ENCODE results near the gene QPRT.
"Not testable (repeated sequence)": the region's sequence is repeated elsewhere in the genome, so short reads cannot be mapped to it uniquely, and the experiment has no call there.

Gene QPRT

GRCh38 chr16:29651774-29652349 lies 27.1 kb upstream of the QPRT start:
- no peak overlapping the region for H3K4me3 ChIP-seq (ENCODE audit: low read length)
- no peak for TF ChIP-seq ZNF274 (IDR thresholded peaks at IDR 0.05; ENCODE audit: low read depth, low read length)

GRCh38 chr16:29653471-29653870 lies 25.5 kb upstream of the QPRT start:
- no peak overlapping the region for H3K4me3 ChIP-seq (ENCODE audit: low read length)
- no peak for TF ChIP-seq ZNF274 (IDR thresholded peaks at IDR 0.05; ENCODE audit: low read depth, low read length)

- H3K4me3 ChIP-seq (ENCODE audit: low read length) = not testable (repeated sequence)
Observed at GRCh38 chr16:29653890-29654289, 25.1 kb upstream of the QPRT start.

- H3K4me3 ChIP-seq (ENCODE audit: low read length) = no peak overlapping the region
- no peak for TF ChIP-seq ZNF274 (IDR thresholded peaks at IDR 0.05; ENCODE audit: low read depth, low read length)
Observed at GRCh38 chr16:29656688-29657523, 22.1 kb upstream of the QPRT start.

- no peak for TF ChIP-seq ZNF274 (IDR thresholded peaks at IDR 0.05; ENCODE audit: low read depth, low read length)
- H3K4me3 ChIP-seq (ENCODE audit: low read length) = no peak overlapping the region
Observed at GRCh38 chr16:29658705-29659104, 20.3 kb upstream of the QPRT start.

GRCh38 chr16:29662000-29662728 lies 16.8 kb upstream of the QPRT start:
- TF ChIP-seq ZNF274 (IDR thresholded peaks at IDR 0.05; ENCODE audit: low read depth, low read length) = no peak
- peak overlapping the region; percentile 86; the same call in 1 of the 2 replicates for H3K4me3 ChIP-seq (ENCODE audit: low read length)

GRCh38 chr16:29662729-29663015 lies 16.3 kb upstream of the QPRT start:
- H3K4me3 ChIP-seq (ENCODE audit: low read length) = peak overlapping the region; percentile 86; the same call in 1 of the 2 replicates
- no peak for TF ChIP-seq ZNF274 (IDR thresholded peaks at IDR 0.05; ENCODE audit: low read depth, low read length)

- H3K4me3 ChIP-seq (ENCODE audit: low read length) = peak within 1 kb of the TSS; percentile 86
- TF ChIP-seq ZNF274 (IDR thresholded peaks at IDR 0.05; ENCODE audit: low read depth, low read length) = no peak
Observed at GRCh38 chr16:29663016-29663806, 15.8 kb upstream of the QPRT start, which contains the start of gene SPN. Gene SPN (plus strand): TSS chr16:29663247. CDS start chr16:29663729, 482 bp downstream.

- peak overlapping the region; percentile 86 for H3K4me3 ChIP-seq (ENCODE audit: low read length)
- TF ChIP-seq ZNF274 (IDR thresholded peaks at IDR 0.05; ENCODE audit: low read depth, low read length) = no peak
Observed at GRCh38 chr16:29663807-29664090, 15.2 kb upstream of the QPRT start.

- H3K4me3 ChIP-seq (ENCODE audit: low read length) = peak overlapping the region; percentile 86
- no peak for TF ChIP-seq ZNF274 (IDR thresholded peaks at IDR 0.05; ENCODE audit: low read depth, low read length)
Observed at GRCh38 chr16:29664091-29664921, 14.7 kb upstream of the QPRT start.

- no peak for TF ChIP-seq ZNF274 (IDR thresholded peaks at IDR 0.05; ENCODE audit: low read depth, low read length)
- H3K4me3 ChIP-seq (ENCODE audit: low read length) = peak overlapping the region; percentile 86
Observed at GRCh38 chr16:29665294-29666077, 13.5 kb upstream of the QPRT start.

- H3K4me3 ChIP-seq (ENCODE audit: low read length) = peak overlapping the region; percentile 86; the same call in 1 of the 2 replicates
Observed at GRCh38 chr16:29667322-29667610, 11.7 kb upstream of the QPRT start.

GRCh38 chr16:29667755-29668154 lies 11.2 kb upstream of the QPRT start:
- H3K4me3 ChIP-seq (ENCODE audit: low read length) = no peak overlapping the region
- TF ChIP-seq ZNF274 (IDR thresholded peaks at IDR 0.05; ENCODE audit: low read depth, low read length) = no peak
